Psoas muscle (tissue), 8 donors: ENCODE data around the gene TBL1Y. TPM values are rescaled to one million over a fixed set of nuclear protein-coding genes. Genes with fewer than 3 reads are reported as not detected.
"Not testable (repeated sequence)": the region's sequence is repeated elsewhere in the genome, so short reads cannot be mapped to it uniquely, and the experiment has no call there.

Experiments
- ATAC-seq, 4 donors: fragments of 200-7000 bp; cut with Tn5 transposase; one replicate each; pipeline ENCODE4 v1.9.1; 2020; ENCODE audit warnings: moderate library complexity in 3 of 4, mild to moderate bottlenecking in 2 of 4
- DNase-seq, 2 donors: peaks; one replicate each; pipeline ENCODE4 v3.0.0-alpha.2; 2020
- H3K27ac ChIP-seq: fragments of 200-600 bp; one replicate; pipeline ENCODE4 v1.8.0; 2022
- H3K27me3 ChIP-seq, 3 donors: fragments of 200-600 bp in 1 of 3; one replicate each; pipeline versions ENCODE4 v1.6.1 to v1.8.0; 2013 to 2022; ENCODE audit warnings: low read length in 2 of 3, mild to moderate bottlenecking in 2 of 3, moderate library complexity in 1 of 3; ENCODE audit not compliant: insufficient read depth in 3 of 3
- H3K36me3 ChIP-seq, 2 donors: fragments of 200-600 bp in 1 of 2; one replicate each; pipeline versions ENCODE4 v1.6.1 to v1.8.0; 2013 to 2022; ENCODE audit warnings: low read depth in 1 of 2, mild to moderate bottlenecking in 1 of 2, moderate library complexity in 1 of 2; ENCODE audit not compliant: insufficient read depth in 1 of 2
- H3K4me1 ChIP-seq: fragments of 200-600 bp; one replicate; pipeline ENCODE4 v1.8.0; 2022
- H3K4me3 ChIP-seq: fragments of 200-600 bp; one replicate; pipeline ENCODE4 v1.8.0; 2022; ENCODE audit warnings: mild to moderate bottlenecking
- H3K9me3 ChIP-seq: fragments of 200-600 bp; one replicate; pipeline ENCODE4 v1.8.0; 2022
- CTCF ChIP-seq: fragments of 200-600 bp; IDR thresholded peaks from one replicate; pipeline ENCODE4 v1.8.0; 2022; ENCODE audit warnings: antibody characterized with exemption
- WGBS, 3 donors: extraction: QIAGEN DNeasy Blood & Tissue Kit; methylation state at CpG; one replicate each; pipeline versions ENCODE4 v1.1.6 to v1.1.7; 2013; 5-methylcytosine and 5-hydroxymethylcytosine counted together
- intact Hi-C, 2 donors: fragments of 100-400 bp; cut with DNase I; formaldehyde crosslinking; loops; one replicate each; pipeline versions ENCODE4 v1.11.0 to v1.14.2; 2022
- polyA plus RNA-seq, 3 donors: library from polyadenylated mRNA; stranded (reverse); fragments of 200-250 nt; gene quantifications; one replicate each; pipeline ENCODE4 v1.2.3, GENCODE V29; 2013
- total RNA-seq, 4 donors: library from RNA; stranded (reverse); fragmentation: NEBNext Ultra II Directional in 2 of 4; extraction: Animal tissue kit (Norgen Biotek cat#: 25700) in 2 of 4; gene quantifications; one replicate each; pipeline versions ENCODE4 v1.2.1 to v1.2.4, GENCODE V29; 2021 to 2023
- donor health status: healthy with polysubstance abuse.
- donor health status: DM: no; HTN: no; CAD: no; lungs with moderate emphysema.
- donor health status: Bipolar disorder and iron deficiency.
- donor health status: healthy.
- donor health status: DM: yes; HTN: yes; CAD: no.
- donor health status: DM: no; HTN: no; CAD: no.
- donor health status: DM: no; HTN: no; CAD: no.
- donor health status: DM: yes; HTN: yes; CAD: no.

TBL1Y gene
- total and polyA plus RNA-seq, 7 donors: 0.03 to 0.60 TPM; not detected in 5

GRCh38 chrY:7078725-7079124, 168.2 kb downstream of the TBL1Y start:
- no peak for ATAC-seq
- Histone ChIP-seq H3K4me3 (no peak overlapping the region), H3K36me3 (no peaks in the 10 kb centered on the region), H3K4me1 (no peaks in the 10 kb centered on the region), H3K9me3 (no peaks in the 10 kb centered on the region), H3K27me3 (no peaks in the 10 kb centered on the region), H3K27ac (no peak overlapping the region)
- no peak for DNase-seq
- TF ChIP-seq CTCF: no peak
- intact Hi-C loops: no loop called here

- H3K4me3 ChIP-seq, intact Hi-C loops, ATAC-seq, H3K27me3 ChIP-seq, H3K4me1 ChIP-seq, DNase-seq, H3K9me3 ChIP-seq, H3K36me3 ChIP-seq, H3K27ac ChIP-seq: not testable (repeated sequence)
- 86 to 88% methylated on average over 4 of the region's 4 CpGs; no CpG with 5 or more reads in 1 of the 3 donors for WGBS, 3 donors
Observed at GRCh38 chrY:7080548-7080947, 170.1 kb downstream of the TBL1Y start.

GRCh38 chrY:7085606-7086005, 175.1 kb downstream of the TBL1Y start:
- intact Hi-C loops: no loop called here
- Histone ChIP-seq H3K4me1 (no peaks in the 10 kb centered on the region), H3K36me3 (no peaks in the 10 kb centered on the region), H3K4me3 (no peak overlapping the region), H3K27me3 (no peaks in the 10 kb centered on the region), H3K9me3 (no peaks in the 10 kb centered on the region), H3K27ac (no peak overlapping the region)
- ATAC-seq (no peak), DNase-seq (no peak)
- WGBS, 3 donors: 4 to 9% methylated on average over 10 of the region's 10 CpGs; no CpG with 5 or more reads in 1 of the 3 donors
- TF ChIP-seq CTCF: no peak

- no peak overlapping the region for H3K27ac ChIP-seq
- H3K4me3 ChIP-seq: no peak overlapping the region
- 15 to 20% methylated on average over 1 of the region's 1 CpG; no CpG with 5 or more reads in 1 of the 3 donors for whole genome bisulfite sequencing, 3 donors
- H3K9me3 ChIP-seq: no peaks in the 10 kb centered on the region
- intact Hi-C loops: no loop called here
- H3K4me1 ChIP-seq: no peaks in the 10 kb centered on the region
- DNase-seq: no peak
- no peaks in the 10 kb centered on the region for H3K36me3 ChIP-seq
- H3K27me3 ChIP-seq: no peaks in the 10 kb centered on the region
- ATAC-seq: no peak
- no peak for TF ChIP-seq CTCF
Observed at GRCh38 chrY:7092836-7093235, 182.3 kb downstream of the TBL1Y start.

GRCh38 chrY:7094365-7094764, 183.9 kb downstream of the TBL1Y start:
- intact Hi-C loops: no loop called here
- no peak for DNase-seq
- Histone ChIP-seq H3K9me3 (no peaks in the 10 kb centered on the region), H3K4me3 (no peak overlapping the region), H3K27me3 (no peaks in the 10 kb centered on the region), H3K27ac (no peak overlapping the region), H3K36me3 (no peaks in the 10 kb centered on the region), H3K4me1 (no peaks in the 10 kb centered on the region)
- ATAC-seq: no peak
- TF ChIP-seq CTCF: no peak
- 100% methylated on average over 2 of the region's 2 CpGs; no CpG with 5 or more reads in 1 of the 3 donors for WGBS, 3 donors
